ENCODE measurements around the gene ASIC5. TPM values are rescaled to one million over a fixed set of nuclear protein-coding genes. Genes with fewer than 3 reads are reported as not detected.

Gene ASIC5
- total RNA-seq, 6 experiments from 2014 or later: not detected

GRCh38 chr4:155879767-155880166 is 13.7 kb upstream of the ASIC5 start:
- no peak overlapping the region for H3K27ac Mint-ChIP-seq
- peaks cover 9% of the 10 kb centered on the region; the same call in 1 of the 2 replicates for H3K36me3 Mint-ChIP-seq (ENCODE audit: low read depth)
- no peak overlapping the region for H3K4me3 Mint-ChIP-seq
- H3K27me3 Mint-ChIP-seq (ENCODE audit: insufficient read depth): no peaks in the 10 kb centered on the region
- H3K4me1 Mint-ChIP-seq (ENCODE audit: low read depth): no peaks in the 10 kb centered on the region
- peaks cover 23% of the 10 kb centered on the region for H3K9me3 Mint-ChIP-seq
- TF ChIP-seq CTCF (IDR thresholded peaks at IDR 0.05): no peak
- no peak for DNase-seq

GRCh38 chr4:155878611-155879010 is 12.5 kb upstream of the ASIC5 start:
- H3K9me3 Mint-ChIP-seq: peaks cover 23% of the 10 kb centered on the region
- H3K27ac Mint-ChIP-seq: no peak overlapping the region
- peaks cover 9% of the 10 kb centered on the region; the same call in 1 of the 2 replicates for H3K36me3 Mint-ChIP-seq (ENCODE audit: low read depth)
- H3K4me3 Mint-ChIP-seq: no peak overlapping the region
- no peaks in the 10 kb centered on the region for H3K27me3 Mint-ChIP-seq (ENCODE audit: insufficient read depth)
- H3K4me1 Mint-ChIP-seq (ENCODE audit: low read depth): no peaks in the 10 kb centered on the region
- no peak for DNase-seq
- TF ChIP-seq CTCF (IDR thresholded peaks at IDR 0.05): no peak

GRCh38 chr4:155877971-155878370 is 11.9 kb upstream of the ASIC5 start:
- peaks cover 23% of the 10 kb centered on the region for H3K9me3 Mint-ChIP-seq
- no peak overlapping the region for H3K27ac Mint-ChIP-seq
- peaks cover 9% of the 10 kb centered on the region; the same call in 1 of the 2 replicates for H3K36me3 Mint-ChIP-seq (ENCODE audit: low read depth)
- no peak for TF ChIP-seq CTCF (IDR thresholded peaks at IDR 0.05)
- no peaks in the 10 kb centered on the region for H3K27me3 Mint-ChIP-seq (ENCODE audit: insufficient read depth)
- H3K4me3 Mint-ChIP-seq: no peak overlapping the region
- H3K4me1 Mint-ChIP-seq (ENCODE audit: low read depth): no peaks in the 10 kb centered on the region
- DNase-seq: no peak

- Mint-ChIP-seq H3K4me3 (no peak overlapping the region), H3K4me1 (ENCODE audit: low read depth) (no peaks in the 10 kb centered on the region), H3K27ac (no peak overlapping the region), H3K27me3 (ENCODE audit: insufficient read depth) (no peaks in the 10 kb centered on the region), H3K9me3 (peaks cover 23% of the 10 kb centered on the region), H3K36me3 (ENCODE audit: low read depth) (peaks cover 9% of the 10 kb centered on the region; the same call in 1 of the 2 replicates)
- DNase-seq: no peak
- no peak for TF ChIP-seq CTCF (IDR thresholded peaks at IDR 0.05)
These were observed 9.8 kb upstream of the ASIC5 start for GRCh38 chr4:155875878-155876277.

- no peak for TF ChIP-seq CTCF (IDR thresholded peaks at IDR 0.05)
- DNase-seq: no peak
- Mint-ChIP-seq H3K27ac (no peak overlapping the region), H3K4me3 (no peak overlapping the region), H3K9me3 (peaks cover 5% of the 10 kb centered on the region; the same call in 1 of the 2 replicates), H3K4me1 (ENCODE audit: low read depth) (no peaks in the 10 kb centered on the region; the same call in 1 of the 2 replicates), H3K36me3 (ENCODE audit: low read depth) (no peaks in the 10 kb centered on the region), H3K27me3 (ENCODE audit: insufficient read depth) (no peaks in the 10 kb centered on the region; the same call in 1 of the 2 replicates)
These were observed 10.2 kb downstream of the ASIC5 start for GRCh38 chr4:155855897-155856296.

All from HFFc6 (cell line).